OCI-LY7 (cell line): ENCODE data around the gene ZNF318.

ENCODE experiments used
- EZH2phosphoT487 ChIP-seq: fragments of 200-600 bp; sonication (generic); IDR thresholded peaks from 2 replicates; pipeline ENCODE4 v1.6.1; 2018; ENCODE audit warnings: low read depth, borderline replicate concordance, mild to moderate bottlenecking, mixed run types, antibody characterized with exemption, low read length, moderate library complexity, mixed read lengths
- TF ChIP-seq, protein P1 (sequence below): fragments of 200-600 bp; sonication (generic); conservative IDR thresholded peaks from 2 replicates; pipeline ENCODE4 v1.5.1; 2014; ENCODE audit warnings: mild to moderate bottlenecking, antibody characterized with exemption, low read length, moderate library complexity, mixed read lengths

DNA sequence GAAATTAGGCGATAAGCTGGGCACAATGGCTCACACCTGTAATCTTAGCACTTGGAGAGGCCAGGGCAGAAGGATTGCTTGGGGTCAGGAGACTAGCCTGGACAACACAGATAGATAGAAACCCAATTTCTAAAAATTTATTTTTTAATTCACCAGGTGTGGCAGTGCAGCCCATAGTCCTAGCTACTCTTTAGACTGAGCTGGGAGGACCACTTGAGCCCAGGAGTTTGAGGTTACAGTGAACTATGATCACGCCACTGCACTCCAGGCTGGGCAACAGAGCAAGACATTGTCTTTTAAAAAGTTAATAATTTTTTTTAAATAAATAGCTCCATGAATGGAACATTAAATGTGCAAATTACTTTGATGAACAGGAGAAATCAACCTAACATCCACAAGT lies 8.2 kb downstream of the ZNF318 start:
- TF ChIP-seq, protein P1, sequence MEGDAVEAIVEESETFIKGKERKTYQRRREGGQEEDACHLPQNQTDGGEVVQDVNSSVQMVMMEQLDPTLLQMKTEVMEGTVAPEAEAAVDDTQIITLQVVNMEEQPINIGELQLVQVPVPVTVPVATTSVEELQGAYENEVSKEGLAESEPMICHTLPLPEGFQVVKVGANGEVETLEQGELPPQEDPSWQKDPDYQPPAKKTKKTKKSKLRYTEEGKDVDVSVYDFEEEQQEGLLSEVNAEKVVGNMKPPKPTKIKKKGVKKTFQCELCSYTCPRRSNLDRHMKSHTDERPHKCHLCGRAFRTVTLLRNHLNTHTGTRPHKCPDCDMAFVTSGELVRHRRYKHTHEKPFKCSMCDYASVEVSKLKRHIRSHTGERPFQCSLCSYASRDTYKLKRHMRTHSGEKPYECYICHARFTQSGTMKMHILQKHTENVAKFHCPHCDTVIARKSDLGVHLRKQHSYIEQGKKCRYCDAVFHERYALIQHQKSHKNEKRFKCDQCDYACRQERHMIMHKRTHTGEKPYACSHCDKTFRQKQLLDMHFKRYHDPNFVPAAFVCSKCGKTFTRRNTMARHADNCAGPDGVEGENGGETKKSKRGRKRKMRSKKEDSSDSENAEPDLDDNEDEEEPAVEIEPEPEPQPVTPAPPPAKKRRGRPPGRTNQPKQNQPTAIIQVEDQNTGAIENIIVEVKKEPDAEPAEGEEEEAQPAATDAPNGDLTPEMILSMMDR = peak; percentile 60; the same call in 1 of the 2 replicates
- no peak for TF ChIP-seq EZH2phosphoT487
